ENCODE measurements around the gene ZNF215. TPM values are rescaled to one million over a fixed set of nuclear protein-coding genes. Genes with fewer than 3 reads are reported as not detected.
"Not testable (repeated sequence)": the region's sequence is repeated elsewhere in the genome, so short reads cannot be mapped to it uniquely, and the experiment has no call there.

ZNF215 gene
- total and polyA plus RNA-seq, 2 donors (not counting 1 experiment from before 2014, with no cell fraction given) = 2.7 to 4.1 TPM

DNA sequence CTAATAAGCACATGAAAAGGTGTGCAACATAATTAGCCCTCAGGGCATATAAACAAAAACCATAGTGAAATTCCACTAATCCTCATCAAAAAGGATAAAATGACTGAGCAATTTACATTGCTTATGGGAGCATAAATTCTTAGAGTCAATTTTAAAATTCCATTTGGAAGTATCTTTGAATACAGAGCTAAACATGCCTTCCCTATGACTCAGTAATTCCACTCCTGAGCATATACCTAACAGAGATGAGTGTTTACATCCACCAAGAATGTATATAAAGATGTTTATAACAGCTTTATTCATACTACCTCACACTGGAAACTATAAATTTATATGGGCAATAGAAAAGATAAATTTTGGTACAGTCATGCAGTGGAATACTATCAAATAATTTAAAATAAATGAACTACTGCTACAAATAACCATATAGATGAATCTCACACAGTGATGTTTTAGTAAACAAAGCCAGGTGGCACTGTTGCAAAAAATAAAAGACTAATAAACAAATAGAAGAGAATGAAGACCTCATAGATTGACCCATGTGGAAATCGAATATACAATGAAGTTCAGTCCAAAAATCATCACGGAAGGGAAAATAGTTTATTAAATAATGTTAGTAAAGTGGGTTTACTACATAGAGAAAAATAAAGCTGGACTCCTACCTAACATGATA, 25.8 kb upstream of the ZNF215 start:
- Histone ChIP-seq H3K9ac (ENCODE audit: insufficient read depth, low read length) (no peak overlapping the region), H2AFZ (ENCODE audit: low read length) (no peak overlapping the region), H3K36me3 (ENCODE audit: control insufficient read depth, insufficient read depth, low read length) (no peaks in the 10 kb centered on the region), H3K4me3 (replicated peaks in 1 of 4; ENCODE audit: control extremely low read depth in 1 of 4, insufficient read depth in 1 of 4, low read depth in 3 of 4, low read length in 4 of 4) (no peak overlapping the region), H3K4me1 (ENCODE audit: control insufficient read depth, extremely low read depth, insufficient read depth, low read length) (no peaks in the 10 kb centered on the region), H3K4me2 (ENCODE audit: extremely low read depth, insufficient read depth, low read length) (no peak overlapping the region), H3K9me3 (ENCODE audit: control insufficient read depth, insufficient read depth, low read depth, low read length) (no peaks in the 10 kb centered on the region), H3K27me3 (ENCODE audit: control insufficient read depth, insufficient read depth, low read length) (no peaks in the 10 kb centered on the region), H4K20me1 (ENCODE audit: control insufficient read depth, extremely low read depth, insufficient read depth, low read length) (no peaks in the 10 kb centered on the region), H3K79me2 (ENCODE audit: control insufficient read depth, insufficient read depth, low read length) (no peaks in the 10 kb centered on the region), H3K27ac (ENCODE audit: insufficient read depth, low read length) (no peak overlapping the region)
- TF ChIP-seq EZH2 (IDR thresholded peaks at IDR 0.05; ENCODE audit: low read length, missing control alignments) = no peak
- TF ChIP-seq, protein P1, sequence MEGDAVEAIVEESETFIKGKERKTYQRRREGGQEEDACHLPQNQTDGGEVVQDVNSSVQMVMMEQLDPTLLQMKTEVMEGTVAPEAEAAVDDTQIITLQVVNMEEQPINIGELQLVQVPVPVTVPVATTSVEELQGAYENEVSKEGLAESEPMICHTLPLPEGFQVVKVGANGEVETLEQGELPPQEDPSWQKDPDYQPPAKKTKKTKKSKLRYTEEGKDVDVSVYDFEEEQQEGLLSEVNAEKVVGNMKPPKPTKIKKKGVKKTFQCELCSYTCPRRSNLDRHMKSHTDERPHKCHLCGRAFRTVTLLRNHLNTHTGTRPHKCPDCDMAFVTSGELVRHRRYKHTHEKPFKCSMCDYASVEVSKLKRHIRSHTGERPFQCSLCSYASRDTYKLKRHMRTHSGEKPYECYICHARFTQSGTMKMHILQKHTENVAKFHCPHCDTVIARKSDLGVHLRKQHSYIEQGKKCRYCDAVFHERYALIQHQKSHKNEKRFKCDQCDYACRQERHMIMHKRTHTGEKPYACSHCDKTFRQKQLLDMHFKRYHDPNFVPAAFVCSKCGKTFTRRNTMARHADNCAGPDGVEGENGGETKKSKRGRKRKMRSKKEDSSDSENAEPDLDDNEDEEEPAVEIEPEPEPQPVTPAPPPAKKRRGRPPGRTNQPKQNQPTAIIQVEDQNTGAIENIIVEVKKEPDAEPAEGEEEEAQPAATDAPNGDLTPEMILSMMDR (conservative IDR thresholded peaks at IDR 0.05 in 1 of 2, IDR thresholded peaks at IDR 0.05 in 1 of 2; ENCODE audit: low read depth in 1 of 2, low read length in 2 of 2) = no peak
- no peak for DNase-seq (ENCODE audit: low read depth in 2 of 2)

DNA sequence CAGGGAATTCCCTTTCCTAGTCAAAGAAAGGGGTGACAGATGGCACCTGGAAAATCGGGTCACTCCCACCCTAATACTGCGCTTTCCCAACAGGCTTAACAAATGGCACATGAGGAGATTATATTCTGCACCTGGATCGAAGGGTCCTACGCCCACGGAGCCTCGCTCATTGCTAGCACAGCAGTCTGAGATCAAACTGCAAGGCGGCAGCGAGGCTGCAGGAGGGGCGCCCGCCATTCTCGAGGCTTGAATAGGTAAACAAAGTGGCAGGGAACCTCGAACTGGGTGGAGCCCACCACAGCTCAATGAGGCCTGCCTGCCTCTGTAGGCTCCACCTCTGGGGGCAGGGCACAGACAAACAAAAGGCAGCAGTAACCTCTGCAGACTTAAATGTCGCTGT, 21.4 kb upstream of the ZNF215 start:
- H2AFZ ChIP-seq (ENCODE audit: low read length); H3K9me3 ChIP-seq (ENCODE audit: control insufficient read depth, insufficient read depth, low read depth, low read length); H3K4me3 ChIP-seq (replicated peaks in 1 of 4; ENCODE audit: control extremely low read depth in 1 of 4, insufficient read depth in 1 of 4, low read depth in 3 of 4, low read length in 4 of 4); H3K79me2 ChIP-seq (ENCODE audit: control insufficient read depth, insufficient read depth, low read length); DNase-seq (ENCODE audit: low read depth in 2 of 2); H4K20me1 ChIP-seq (ENCODE audit: control insufficient read depth, extremely low read depth, insufficient read depth, low read length); H3K27me3 ChIP-seq (ENCODE audit: control insufficient read depth, insufficient read depth, low read length); H3K9ac ChIP-seq (ENCODE audit: insufficient read depth, low read length); H3K4me2 ChIP-seq (ENCODE audit: extremely low read depth, insufficient read depth, low read length); H3K4me1 ChIP-seq (ENCODE audit: control insufficient read depth, extremely low read depth, insufficient read depth, low read length); H3K27ac ChIP-seq (ENCODE audit: insufficient read depth, low read length); H3K36me3 ChIP-seq (ENCODE audit: control insufficient read depth, insufficient read depth, low read length): not testable (repeated sequence)

DNA sequence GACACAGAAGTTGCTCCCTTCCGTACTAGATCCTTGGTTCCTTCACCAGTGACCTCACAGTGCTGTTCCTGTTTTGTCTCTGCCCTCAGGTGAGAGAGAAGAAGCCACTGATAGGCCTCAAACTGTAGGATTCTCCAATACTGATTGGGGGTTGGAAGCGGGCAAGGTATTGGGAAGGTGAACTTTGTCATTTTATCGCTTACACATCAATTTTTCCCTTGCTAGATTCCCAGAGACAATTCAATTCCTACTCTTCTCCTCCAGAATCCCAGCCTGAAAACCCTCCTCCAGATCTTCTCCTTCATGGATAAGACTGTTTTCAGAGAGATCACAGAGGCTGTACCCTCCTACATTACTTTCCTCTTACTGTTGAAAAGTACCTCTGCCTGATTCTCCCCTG, 14.8 kb upstream of the ZNF215 start:
- DNase-seq (ENCODE audit: low read depth in 2 of 2) = no peak
- Histone ChIP-seq H3K27me3 (ENCODE audit: control insufficient read depth, insufficient read depth, low read length) (no peaks in the 10 kb centered on the region), H3K9me3 (ENCODE audit: control insufficient read depth, insufficient read depth, low read depth, low read length) (no peaks in the 10 kb centered on the region), H3K79me2 (ENCODE audit: control insufficient read depth, insufficient read depth, low read length) (no peaks in the 10 kb centered on the region), H3K9ac (ENCODE audit: insufficient read depth, low read length) (no peak overlapping the region), H3K27ac (ENCODE audit: insufficient read depth, low read length) (no peak overlapping the region), H3K4me3 (replicated peaks in 1 of 4; ENCODE audit: control extremely low read depth in 1 of 4, insufficient read depth in 1 of 4, low read depth in 3 of 4, low read length in 4 of 4) (no peak overlapping the region), H4K20me1 (ENCODE audit: control insufficient read depth, extremely low read depth, insufficient read depth, low read length) (no peaks in the 10 kb centered on the region), H2AFZ (ENCODE audit: low read length) (no peak overlapping the region), H3K4me2 (ENCODE audit: extremely low read depth, insufficient read depth, low read length) (no peak overlapping the region), H3K4me1 (ENCODE audit: control insufficient read depth, extremely low read depth, insufficient read depth, low read length) (no peaks in the 10 kb centered on the region), H3K36me3 (ENCODE audit: control insufficient read depth, insufficient read depth, low read length) (no peaks in the 10 kb centered on the region)
- TF ChIP-seq EZH2 (IDR thresholded peaks at IDR 0.05; ENCODE audit: low read length, missing control alignments) = no peak
- TF ChIP-seq, protein P1 (conservative IDR thresholded peaks at IDR 0.05 in 1 of 2, IDR thresholded peaks at IDR 0.05 in 1 of 2; ENCODE audit: low read depth in 1 of 2, low read length in 2 of 2) = no peak
